ENCODE results near the gene MACROD2. TPM values are rescaled to one million over a fixed set of nuclear protein-coding genes. Genes with fewer than 3 reads are reported as not detected.

The MACROD2 gene
- total and polyA plus RNA-seq, 2 of the 4 experiments (the other 2 are of a cell fraction), result not detected

DNA sequence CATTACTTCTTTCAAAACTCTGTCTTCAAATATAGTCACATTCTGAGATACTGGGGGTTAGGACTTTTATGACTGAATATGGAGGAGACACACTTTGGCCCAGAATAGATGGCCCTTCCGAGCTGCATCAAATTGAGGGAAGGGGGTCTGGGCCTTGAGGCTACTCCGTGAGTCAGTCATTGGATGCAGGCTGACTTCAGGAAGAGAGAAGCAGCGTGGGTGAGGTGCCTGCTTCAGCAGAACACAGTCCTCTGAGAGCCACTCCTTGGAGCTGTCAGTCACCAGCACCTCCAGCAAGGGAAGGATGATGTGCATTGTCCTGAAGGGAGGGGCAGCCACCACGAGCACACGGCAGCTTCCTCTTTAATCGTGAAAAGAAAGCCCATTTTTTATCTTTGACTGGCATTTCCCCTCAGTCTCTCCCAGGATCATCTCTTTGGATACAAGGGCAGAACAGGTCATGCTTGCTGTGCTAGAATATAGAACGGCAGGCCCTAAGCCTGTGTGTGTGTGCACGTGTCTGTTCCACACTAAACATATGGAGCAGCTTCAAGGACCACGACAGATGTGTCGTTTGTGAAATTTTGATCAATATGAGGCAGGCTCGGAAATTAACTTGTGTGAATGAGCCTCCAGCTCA lies 1856.4 kb downstream of the MACROD2 start:
- no peaks in the 10 kb centered on the region for H3K36me3 ChIP-seq (ENCODE audit: control insufficient read depth, insufficient read depth, low read length)
- ATAC-seq (ENCODE audit: low read depth) (no peak), DNase-seq (no peak)
- H4K20me1 ChIP-seq (ENCODE audit: insufficient read depth, low read length), result no peaks in the 10 kb centered on the region
- H3K4me1 ChIP-seq (ENCODE audit: control insufficient read depth, insufficient read depth, low read length), result no peaks in the 10 kb centered on the region
- dilution Hi-C loops (cut with HindIII; ENCODE audit: low sequenced_read_pairs, unreplicated experiment), result no loop called here
- H3K27me3 ChIP-seq (ENCODE audit: control insufficient read depth, insufficient read depth, low read length), result no peaks in the 10 kb centered on the region
- H2BK20ac ChIP-seq (ENCODE audit: low read depth, low read length), result no peak overlapping the region
- H3K4me2 ChIP-seq (ENCODE audit: low read depth, low read length), result no peak overlapping the region
- no peak overlapping the region for H3K9ac ChIP-seq (ENCODE audit: low read depth, low read length)
- H3K23ac ChIP-seq (ENCODE audit: low read depth, low read length), result no peak overlapping the region
- TF ChIP-seq MAFK (IDR thresholded peaks at IDR 0.05; ENCODE audit: low read depth, low read length) (no peak), USF2 (IDR thresholded peaks at IDR 0.05; ENCODE audit: low read depth, low read length) (no peak), RAD21 (IDR thresholded peaks at IDR 0.05; ENCODE audit: low read length) (no peak), CHD1 (IDR thresholded peaks at IDR 0.05; ENCODE audit: low read depth, low read length) (no peak), CTCF (conservative IDR thresholded peaks at IDR 0.05; ENCODE audit: low read depth, low read length) (no peak), MXI1 (IDR thresholded peaks at IDR 0.05; ENCODE audit: borderline replicate concordance, low read depth, low read length) (no peak), MAZ (IDR thresholded peaks at IDR 0.05; ENCODE audit: borderline replicate concordance, low read depth, low read length) (no peak), BHLHE40 (IDR thresholded peaks at IDR 0.05; ENCODE audit: low read depth, low read length) (no peak), RCOR1 (IDR thresholded peaks at IDR 0.05; ENCODE audit: insufficient replicate concordance, low read length) (no peak), CEBPB (IDR thresholded peaks at IDR 0.05; ENCODE audit: low read depth, low read length) (no peak), RFX5 (IDR thresholded peaks at IDR 0.05; ENCODE audit: low read depth, low read length) (no peak), FOS (IDR thresholded peaks at IDR 0.05; ENCODE audit: low read depth, low read length) (no peak), POLR2A (IDR thresholded peaks at IDR 0.05; ENCODE audit: low read depth, low read length) (no peak), SMC3 (IDR thresholded peaks at IDR 0.05; ENCODE audit: low read depth, low read length) (no peak), NFE2L2 (IDR thresholded peaks at IDR 0.05; ENCODE audit: low read depth, low read length) (no peak)
- TF ChIP-seq, protein P1, sequence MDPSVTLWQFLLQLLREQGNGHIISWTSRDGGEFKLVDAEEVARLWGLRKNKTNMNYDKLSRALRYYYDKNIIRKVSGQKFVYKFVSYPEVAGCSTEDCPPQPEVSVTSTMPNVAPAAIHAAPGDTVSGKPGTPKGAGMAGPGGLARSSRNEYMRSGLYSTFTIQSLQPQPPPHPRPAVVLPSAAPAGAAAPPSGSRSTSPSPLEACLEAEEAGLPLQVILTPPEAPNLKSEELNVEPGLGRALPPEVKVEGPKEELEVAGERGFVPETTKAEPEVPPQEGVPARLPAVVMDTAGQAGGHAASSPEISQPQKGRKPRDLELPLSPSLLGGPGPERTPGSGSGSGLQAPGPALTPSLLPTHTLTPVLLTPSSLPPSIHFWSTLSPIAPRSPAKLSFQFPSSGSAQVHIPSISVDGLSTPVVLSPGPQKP (IDR thresholded peaks at IDR 0.05; ENCODE audit: borderline replicate concordance, low read depth, low read length), result no peak
- H4K91ac ChIP-seq (ENCODE audit: insufficient read depth, low read depth, low read length), result no peak overlapping the region
- no peak overlapping the region for H3K27ac ChIP-seq (ENCODE audit: insufficient read depth, low read length)
- H3K14ac ChIP-seq (replicated peaks; ENCODE audit: low read depth, low read length), result no peak overlapping the region
- POLR2A ChIA-PET (ENCODE audit: unreplicated experiment), result no interaction called here
- CTCF ChIA-PET, result no interaction called here
- H2BK5ac ChIP-seq (ENCODE audit: low read depth, low read length, poor library complexity, severe bottlenecking), result no peak overlapping the region
- in situ Hi-C loops (cut with MboI; ENCODE audit: low sequenced_read_pairs), result no loop called here
- peaks cover 24% of the 10 kb centered on the region for H3K9me3 ChIP-seq (ENCODE audit: control insufficient read depth, insufficient read depth, low read length)
- intact Hi-C loops (cut with micrococcal nuclease), result no loop called here
- H3K79me1 ChIP-seq (ENCODE audit: low read depth in 1 of 2, low read length in 2 of 2), result no peaks in the 10 kb centered on the region
- no peak overlapping the region for H4K5ac ChIP-seq (ENCODE audit: low read depth, low read length)
- no peak overlapping the region for H2AK9ac ChIP-seq (replicated peaks; ENCODE audit: low read depth, low read length, poor library complexity)
- H2AFZ ChIP-seq (replicated peaks; ENCODE audit: low read length, poor library complexity), result no peak overlapping the region
- H3K18ac ChIP-seq (ENCODE audit: low read depth, low read length), result no peak overlapping the region
- no peak overlapping the region for H2BK120ac ChIP-seq (ENCODE audit: low read depth, low read length)
- no peak overlapping the region for H4K8ac ChIP-seq (ENCODE audit: low read depth in 2 of 2, low read length in 2 of 2)
- H3K9me1 ChIP-seq (ENCODE audit: insufficient read depth, low read length), result no peaks in the 10 kb centered on the region
- no peak overlapping the region for H3K56ac ChIP-seq (ENCODE audit: extremely low read depth, insufficient read depth, low read length)
- no TSS peak for BruUV-seq (replicated peaks)
- H2BK15ac ChIP-seq (ENCODE audit: low read depth, low read length), result no peak overlapping the region
- no peak overlapping the region for H3K4ac ChIP-seq (ENCODE audit: low read depth, low read length)
- H2AK5ac ChIP-seq (ENCODE audit: low read depth, low read length), result no peak overlapping the region
- no peak overlapping the region for H3K4me3 ChIP-seq (ENCODE audit: insufficient read depth, low read depth, low read length)
- WGBS, 2 experiments (ENCODE audit: extremely low coverage in 2 of 2, insufficient read length in 1 of 2), result no CpG with 5 or more reads among the region's 11 CpGs

Data from IMR-90 (cell line).